T-helper 17 cell (primary cell): Measurements from ENCODE around the gene ITPRID1. TPM values are rescaled to one million over a fixed set of nuclear protein-coding genes. Genes with fewer than 3 reads are reported as not detected.
"Not testable (repeated sequence)": the region's sequence is repeated elsewhere in the genome, so short reads cannot be mapped to it uniquely, and the experiment has no call there.

Experiments
- ATAC-seq: fragments of 150-1000 bp; cut with Tn5 transposase; 2 replicates; pipeline ENCODE4 v1.10.0; 2021; ENCODE audit warnings: mild to moderate bottlenecking, moderate library complexity
- DNase-seq, 3 donors: peaks; one replicate each; pipeline versions ENCODE4 v3.0.0 to v3.0.0-alpha.2; 2020 to 2021
- H3K9me3 ChIP-seq: one replicate; pipeline ENCODE4 v1.7.0; 2013; ENCODE audit warnings: low read length, mild to moderate bottlenecking; ENCODE audit not compliant: control insufficient read depth, poor library complexity, severe bottlenecking
- H3K27ac Mint-ChIP-seq: one replicate; pipeline ENCODE4 v1.8.0; 2022; ENCODE audit warnings: mild to moderate bottlenecking, moderate library complexity, mixed read lengths
- H3K27me3 Mint-ChIP-seq: one replicate; pipeline ENCODE4 v1.8.0; 2022; ENCODE audit warnings: mixed read lengths
- H3K36me3 Mint-ChIP-seq: one replicate; pipeline ENCODE4 v1.8.0; 2022; ENCODE audit warnings: low read depth, mixed read lengths
- H3K4me1 Mint-ChIP-seq: one replicate; pipeline ENCODE4 v1.8.0; 2022; ENCODE audit warnings: mild to moderate bottlenecking, mixed read lengths
- H3K4me3 Mint-ChIP-seq: one replicate; pipeline ENCODE4 v1.8.0; 2022; ENCODE audit warnings: mild to moderate bottlenecking, moderate library complexity, mixed read lengths
- total RNA-seq, 4 donors: library from RNA in 2 of 4; stranded (reverse) in 2 of 4; gene quantifications; one replicate each; pipeline ENCODE4 v1.2.3 and lab custom pipeline; 2022 to 2026

ITPRID1 gene
- total RNA-seq, 2 donors from 2014 or later, result not detected

- no peak for DNase-seq
- H3K9me3 ChIP-seq, result no peaks in the 10 kb centered on the region
Measured at GRCh38 chr7:31529103-31529502, 15.2 kb downstream of the ITPRID1 start.

DNA sequence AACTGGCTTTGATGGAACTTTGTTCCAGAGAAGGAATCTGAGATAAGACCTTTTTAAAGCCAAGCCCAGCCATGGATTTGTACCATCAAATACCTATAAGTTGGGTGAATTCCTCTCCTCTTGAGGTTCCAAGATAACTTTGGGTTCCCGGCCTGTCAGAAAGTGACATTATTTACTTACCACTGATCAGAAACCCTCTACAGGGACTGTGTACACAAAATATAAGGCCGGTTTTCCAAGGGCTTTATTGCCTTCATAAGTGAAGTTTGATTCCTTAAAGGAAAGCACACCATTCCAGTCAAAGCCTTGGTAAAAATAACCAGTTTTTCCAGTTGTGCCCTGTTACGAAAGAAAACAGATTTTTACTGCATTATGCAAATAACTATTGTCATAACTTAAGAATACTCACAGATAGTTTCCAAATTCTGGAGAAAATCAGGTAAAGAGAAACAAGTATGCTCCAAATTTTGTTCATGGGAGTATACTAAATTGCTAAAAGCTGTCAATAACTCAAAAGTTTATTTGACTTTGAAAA, 26.8 kb downstream of the ITPRID1 start:
- H3K27me3 Mint-ChIP-seq, H3K27ac Mint-ChIP-seq, H3K36me3 Mint-ChIP-seq, H3K9me3 ChIP-seq, ATAC-seq, H3K4me1 Mint-ChIP-seq, DNase-seq, H3K4me3 Mint-ChIP-seq: not testable (repeated sequence)

More at GRCh38 chr7:31529103-31529502, 15.2 kb downstream of the ITPRID1 start:
- Mint-ChIP-seq H3K4me3 (no peak overlapping the region), H3K27ac (no peak overlapping the region), H3K36me3 (no peaks in the 10 kb centered on the region), H3K27me3 (no peaks in the 10 kb centered on the region), H3K4me1 (no peaks in the 10 kb centered on the region)
- ATAC-seq, result no peak

DNA sequence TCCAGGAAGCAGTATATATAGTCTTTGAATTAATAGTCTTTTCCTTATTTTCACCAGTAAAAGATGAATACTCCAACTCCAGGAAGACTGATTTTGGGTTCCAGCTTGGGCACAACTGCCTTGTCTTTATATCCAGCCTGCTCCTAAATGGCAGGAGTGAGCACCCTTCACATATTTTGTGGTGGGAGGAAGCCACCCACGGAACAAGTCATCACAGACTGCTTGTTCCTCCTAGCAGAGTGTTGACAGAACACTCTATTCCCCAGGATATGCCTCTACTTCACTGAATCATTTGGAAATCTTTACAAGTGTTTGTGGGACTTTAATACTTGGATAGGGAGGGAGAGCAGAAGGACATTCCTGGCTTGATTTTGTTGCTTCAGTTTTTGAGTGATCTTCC, 31.7 kb downstream of the ITPRID1 start:
- ATAC-seq (no peak), DNase-seq (no peak)
- no peaks in the 10 kb centered on the region for H3K9me3 ChIP-seq
- Mint-ChIP-seq H3K27me3 (no peaks in the 10 kb centered on the region), H3K36me3 (no peaks in the 10 kb centered on the region), H3K27ac (no peak overlapping the region), H3K4me1 (no peaks in the 10 kb centered on the region), H3K4me3 (no peak overlapping the region)

GRCh38 chr7:31549611-31550010, 35.7 kb downstream of the ITPRID1 start:
- H3K36me3 Mint-ChIP-seq, result no peaks in the 10 kb centered on the region
- H3K27me3 Mint-ChIP-seq, result no peaks in the 10 kb centered on the region
- no peaks in the 10 kb centered on the region for H3K9me3 ChIP-seq
- no peaks in the 10 kb centered on the region for H3K4me1 Mint-ChIP-seq
- no peak overlapping the region for H3K27ac Mint-ChIP-seq
- H3K4me3 Mint-ChIP-seq, result no peak overlapping the region
- no peak for DNase-seq
- no peak for ATAC-seq

- Mint-ChIP-seq H3K36me3 (no peaks in the 10 kb centered on the region), H3K27ac (no peak overlapping the region), H3K4me1 (no peaks in the 10 kb centered on the region), H3K4me3 (no peak overlapping the region), H3K27me3 (no peaks in the 10 kb centered on the region)
- no peak for DNase-seq
- no peaks in the 10 kb centered on the region for H3K9me3 ChIP-seq
- ATAC-seq, result no peak
Measured at GRCh38 chr7:31550432-31550831, 36.5 kb downstream of the ITPRID1 start.

GRCh38 chr7:31553661-31554081, 39.8 kb downstream of the ITPRID1 start:
- DNase-seq, result no peak
- Mint-ChIP-seq H3K27me3 (no peaks in the 10 kb centered on the region), H3K36me3 (no peaks in the 10 kb centered on the region), H3K27ac (no peak overlapping the region), H3K4me3 (no peak overlapping the region), H3K4me1 (no peaks in the 10 kb centered on the region)
- no peak for ATAC-seq
- no peaks in the 10 kb centered on the region for H3K9me3 ChIP-seq

DNA sequence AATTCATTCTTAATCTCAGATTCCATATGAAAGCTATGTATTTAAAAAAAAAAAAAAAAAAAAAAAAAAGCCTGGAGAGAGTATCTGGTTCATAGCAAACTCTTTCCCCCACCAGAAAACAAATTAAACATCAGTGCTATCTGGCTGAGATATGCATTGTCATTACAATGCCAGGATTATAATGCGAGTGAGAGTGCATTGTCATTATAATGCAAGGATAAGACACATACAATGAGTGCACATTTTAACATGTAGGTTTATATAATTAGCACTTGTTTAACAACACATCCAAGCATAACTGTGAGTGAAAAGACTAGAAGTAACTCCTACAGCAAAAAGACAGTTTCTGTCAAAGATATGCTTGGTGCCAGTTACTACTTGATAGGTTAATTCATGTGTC, 48.1 kb downstream of the ITPRID1 start:
- Mint-ChIP-seq H3K27ac (no peak overlapping the region), H3K27me3 (no peaks in the 10 kb centered on the region), H3K36me3 (no peaks in the 10 kb centered on the region), H3K4me3 (no peak overlapping the region), H3K4me1 (no peaks in the 10 kb centered on the region)
- DNase-seq (no peak), ATAC-seq (no peak)
- no peaks in the 10 kb centered on the region for H3K9me3 ChIP-seq

GRCh38 chr7:31563522-31563921, 49.6 kb downstream of the ITPRID1 start:
- no peaks in the 10 kb centered on the region for H3K9me3 ChIP-seq
- DNase-seq (no peak), ATAC-seq (no peak)
- Mint-ChIP-seq H3K4me3 (no peak overlapping the region), H3K4me1 (no peaks in the 10 kb centered on the region), H3K27me3 (no peaks in the 10 kb centered on the region), H3K36me3 (no peaks in the 10 kb centered on the region), H3K27ac (no peak overlapping the region)

DNA sequence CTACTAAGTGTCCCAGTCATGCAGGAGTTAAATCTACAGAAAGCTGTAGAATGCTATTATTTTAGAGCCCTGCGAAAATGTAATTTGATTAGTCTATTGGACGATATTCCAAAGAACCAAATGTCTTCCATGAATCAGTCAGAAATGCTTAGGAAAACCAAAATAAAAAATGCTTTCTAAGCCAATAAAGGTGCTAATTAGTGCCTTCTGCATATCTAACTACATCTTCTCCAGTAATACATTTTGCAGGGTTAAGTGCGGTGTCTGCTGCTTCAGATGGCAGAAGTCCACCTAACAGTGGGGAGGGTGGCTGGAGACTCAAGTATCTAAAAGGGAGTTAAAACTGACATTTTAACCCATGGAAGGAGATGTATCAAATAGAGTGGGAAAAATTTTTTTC, 50.1 kb downstream of the ITPRID1 start:
- Mint-ChIP-seq H3K4me1 (no peaks in the 10 kb centered on the region), H3K4me3 (no peak overlapping the region), H3K36me3 (no peaks in the 10 kb centered on the region), H3K27ac (no peak overlapping the region), H3K27me3 (no peaks in the 10 kb centered on the region)
- H3K9me3 ChIP-seq, result no peaks in the 10 kb centered on the region
- no peak for ATAC-seq
- no peak for DNase-seq

DNA sequence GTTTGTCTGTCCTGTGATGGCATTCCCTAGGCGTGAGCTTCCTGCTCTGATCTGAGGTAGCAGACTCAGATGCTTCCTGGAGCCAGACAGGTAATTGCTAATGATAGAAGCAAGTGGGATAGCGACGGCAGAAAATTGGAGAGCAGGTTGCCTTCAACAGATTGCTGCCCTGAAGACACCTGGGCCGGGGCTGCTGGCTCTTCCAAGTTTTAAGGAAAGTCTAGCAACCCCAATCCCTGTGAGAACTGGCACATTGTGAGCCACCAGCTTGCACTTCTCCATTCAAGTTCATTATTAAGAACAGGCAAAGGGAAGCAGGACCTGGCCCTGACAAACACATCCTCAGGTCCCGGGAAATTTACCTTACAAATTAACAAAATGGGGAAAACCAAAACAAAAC, 50.8 kb downstream of the ITPRID1 start:
- no peaks in the 10 kb centered on the region for H3K9me3 ChIP-seq
- no peak overlapping the region for H3K27ac Mint-ChIP-seq
- no peak for ATAC-seq
- H3K36me3 Mint-ChIP-seq, result no peaks in the 10 kb centered on the region
- H3K4me3 Mint-ChIP-seq, result no peak overlapping the region
- no peak for DNase-seq
- H3K27me3 Mint-ChIP-seq, result no peaks in the 10 kb centered on the region
- H3K4me1 Mint-ChIP-seq, result no peaks in the 10 kb centered on the region

DNA sequence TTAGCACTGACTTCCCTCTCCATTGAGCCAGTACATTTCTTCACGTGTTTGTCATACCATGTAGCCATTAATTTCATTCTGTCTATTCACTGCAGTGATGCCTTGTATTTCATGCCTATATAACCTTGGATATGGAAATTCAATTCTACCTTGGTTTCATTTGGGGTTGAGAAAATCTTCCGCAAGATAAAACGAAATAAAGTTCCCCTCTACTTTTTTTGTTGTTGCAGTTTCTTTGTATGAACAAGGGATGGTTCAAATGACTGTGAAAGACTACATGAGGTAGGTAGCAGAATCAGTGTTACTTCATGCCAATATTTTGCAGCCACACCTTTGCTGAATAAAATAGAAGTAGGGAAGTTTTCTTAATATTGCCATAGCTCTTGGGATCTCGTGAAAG, 55.6 kb downstream of the ITPRID1 start:
- DNase-seq, result no peak
- Mint-ChIP-seq H3K4me3 (no peak overlapping the region), H3K4me1 (no peaks in the 10 kb centered on the region), H3K27me3 (no peaks in the 10 kb centered on the region), H3K27ac (no peak overlapping the region), H3K36me3 (no peaks in the 10 kb centered on the region)
- ATAC-seq, result no peak
- H3K9me3 ChIP-seq, result no peaks in the 10 kb centered on the region

GRCh38 chr7:31583526-31583925, 69.6 kb downstream of the ITPRID1 start:
- no peaks in the 10 kb centered on the region for H3K9me3 ChIP-seq
- H3K4me1 Mint-ChIP-seq, result no peaks in the 10 kb centered on the region
- H3K36me3 Mint-ChIP-seq, result no peaks in the 10 kb centered on the region
- no peak overlapping the region for H3K4me3 Mint-ChIP-seq
- ATAC-seq, result no peak
- DNase-seq, result no peak
- no peak overlapping the region for H3K27ac Mint-ChIP-seq
- no peaks in the 10 kb centered on the region for H3K27me3 Mint-ChIP-seq

GRCh38 chr7:31583942-31584341, 70.1 kb downstream of the ITPRID1 start:
- Mint-ChIP-seq H3K4me1 (no peaks in the 10 kb centered on the region), H3K27ac (no peak overlapping the region), H3K36me3 (no peaks in the 10 kb centered on the region), H3K27me3 (no peaks in the 10 kb centered on the region), H3K4me3 (no peak overlapping the region)
- no peak for ATAC-seq
- DNase-seq, result no peak
- no peaks in the 10 kb centered on the region for H3K9me3 ChIP-seq

GRCh38 chr7:31595390-31595789, 81.5 kb downstream of the ITPRID1 start:
- ATAC-seq (no peak), DNase-seq (no peak)
- H3K4me1 Mint-ChIP-seq, result no peaks in the 10 kb centered on the region
- no peak overlapping the region for H3K27ac Mint-ChIP-seq
- H3K4me3 Mint-ChIP-seq, result no peak overlapping the region
- H3K9me3 ChIP-seq, result no peaks in the 10 kb centered on the region
- H3K27me3 Mint-ChIP-seq, result no peaks in the 10 kb centered on the region
- H3K36me3 Mint-ChIP-seq, result no peaks in the 10 kb centered on the region
